Measurements from ENCODE around the gene RPTN.

Gene RPTN

GRCh38 chr1:152189657-152190442, 30.8 kb upstream of the RPTN start:
- peak; percentile 65 for DNase-seq (ENCODE audit: extremely low spot score)
- TF ChIP-seq CTCF (IDR thresholded peaks at IDR 0.05; ENCODE audit: control extremely low read depth, extremely low read depth, low read depth, missing control alignments) = peak; percentile 71
- ChIA-PET POLR2A (no interaction called here), CTCF (interaction anchor here (0.9 to 13.9 kb wide), 19 partner anchors 9 to 736 kb away, joined by 3 to 220 read pairs (median 6); no protein-coding TSS in a partner anchor)

GRCh38 chr1:152188673-152189591, 29.9 kb upstream of the RPTN start:
- TF ChIP-seq CTCF (IDR thresholded peaks at IDR 0.05; ENCODE audit: control extremely low read depth, extremely low read depth, low read depth, missing control alignments) = peak; percentile 79
- ChIA-PET CTCF (interaction anchor here (0.7 to 13.9 kb wide), 26 partner anchors 10 to 737 kb away, joined by 3 to 220 read pairs (median 5); no protein-coding TSS in a partner anchor), POLR2A (no interaction called here)
- DNase-seq (ENCODE audit: extremely low spot score) = peak; percentile 58

- no peak for DNase-seq (ENCODE audit: extremely low spot score)
- POLR2A ChIA-PET = no interaction called here
Measured at GRCh38 chr1:152186556-152187285, 27.7 kb upstream of the RPTN start.

GRCh38 chr1:152185544-152186391, 26.7 kb upstream of the RPTN start:
- TF ChIP-seq CTCF (IDR thresholded peaks at IDR 0.05; ENCODE audit: control extremely low read depth, extremely low read depth, low read depth, missing control alignments) = peak; percentile 78
- CTCF ChIA-PET = interaction anchor here (0.6 to 13.9 kb wide), 27 partner anchors 11 to 314 kb away, joined by 3 to 220 read pairs (median 6); partner anchors contain the start of gene RPTN
- DNase-seq (ENCODE audit: extremely low spot score) = peak; percentile 39
- POLR2A ChIA-PET = no interaction called here

More at GRCh38 chr1:152186556-152187285, 27.7 kb upstream of the RPTN start:
- TF ChIP-seq CTCF (IDR thresholded peaks at IDR 0.05; ENCODE audit: control extremely low read depth, extremely low read depth, low read depth, missing control alignments) = no peak
- CTCF ChIA-PET = interaction anchor here (0.9 to 13.9 kb wide), 22 partner anchors 12 to 272 kb away, joined by 3 to 220 read pairs (median 5); partner anchors contain the start of gene RPTN

GRCh38 chr1:152182944-152183361, 23.9 kb upstream of the RPTN start:
- CTCF ChIA-PET = interaction anchor here (1.0 to 13.9 kb wide), 14 partner anchors 8 to 276 kb away, joined by 3 to 220 read pairs (median 5); no protein-coding TSS in a partner anchor
- POLR2A ChIA-PET = interaction anchor here (0.6 kb wide), 1 partner anchor 117 kb away, joined by 3 read pairs; no protein-coding TSS in a partner anchor
- no peak for DNase-seq (ENCODE audit: extremely low spot score)
- no peak for TF ChIP-seq CTCF (IDR thresholded peaks at IDR 0.05; ENCODE audit: control extremely low read depth, extremely low read depth, low read depth, missing control alignments)

Measured in GM10248 (cell line).